ENCODE results near the gene MDM2. TPM values are rescaled to one million over a fixed set of nuclear protein-coding genes. Genes with fewer than 3 reads are reported as not detected.

MDM2 gene
- polyA plus RNA-seq, 1 of the 3 experiments (the other 2 are of a cell fraction) = 21.5 TPM

GRCh38 chr12:68768431-68768939 lies 39.5 kb upstream of the MDM2 start (continued):
- TF ChIP-seq RXRA (IDR thresholded peaks at IDR 0.05; ENCODE audit: borderline replicate concordance, low read depth) = no peak
- no peak for TF ChIP-seq TEAD4 (IDR thresholded peaks at IDR 0.05; ENCODE audit: borderline replicate concordance, insufficient read depth)
- no peak for TF ChIP-seq RFX5 (IDR thresholded peaks at IDR 0.05; ENCODE audit: low read length)

- Histone ChIP-seq H3K9me3 (no peaks in the 10 kb centered on the region), H3K9ac (no peak overlapping the region), H3K4me2 (no peak overlapping the region), H2AFZ (ENCODE audit: low read depth) (no peak overlapping the region), H3K27me3 (ENCODE audit: insufficient read depth) (no peaks in the 10 kb centered on the region), H3K4me3 (ENCODE audit: low read depth in 2 of 2, low read length in 1 of 2) (no peak overlapping the region), H3K9me2 (no peaks in the 10 kb centered on the region), H3K4me1 (ENCODE audit: control insufficient read depth in 1 of 2, insufficient read depth in 2 of 2, low read depth in 1 of 2, low read length in 1 of 2) (no peaks in the 10 kb centered on the region; a peak in 1 of 4 replicates), H3K79me2 (ENCODE audit: insufficient read depth) (no peaks in the 10 kb centered on the region), H4K20me1 (ENCODE audit: insufficient read depth) (no peaks in the 10 kb centered on the region), H3F3A (replicated peaks; ENCODE audit: insufficient read depth) (peaks cover 3% of the 10 kb centered on the region), H3K36me3 (replicated peaks in 1 of 2; ENCODE audit: control insufficient read depth in 1 of 2, insufficient read depth in 2 of 2, low read length in 1 of 2) (peaks cover 0 to 11% of the 10 kb centered on the region in 2 experiments), H3K27ac (ENCODE audit: low read depth in 2 of 2, low read length in 1 of 2) (no peak overlapping the region)
- ChIA-PET POLR2A (no interaction called here), CTCF (no interaction called here)
- no peak for TF ChIP-seq USF2 (IDR thresholded peaks at IDR 0.05; ENCODE audit: borderline replicate concordance, low read depth, low read length)
- TF ChIP-seq MEF2A (IDR thresholded peaks at IDR 0.05; ENCODE audit: borderline replicate concordance, low read depth) = no peak
- TF ChIP-seq CHD2 (IDR thresholded peaks at IDR 0.05; ENCODE audit: low read length, partially characterized antibody) = no peak
- no peak for TF ChIP-seq NRF1 (IDR thresholded peaks at IDR 0.05; ENCODE audit: low read depth, low read length)
- no peak for TF ChIP-seq POLR2AphosphoS5 (IDR thresholded peaks at IDR 0.05; ENCODE audit: low read depth, low read length)
- no peak for TF ChIP-seq IRF3 (IDR thresholded peaks at IDR 0.05; ENCODE audit: low read depth, low read length)
- no peak for TF ChIP-seq SIN3A (IDR thresholded peaks at IDR 0.05; ENCODE audit: borderline replicate concordance, low read depth, low read length)
- TF ChIP-seq FOXM1 (IDR thresholded peaks at IDR 0.05; ENCODE audit: low read depth) = no peak
- TF ChIP-seq FOXJ3 (CRISPR knock-in tag; IDR thresholded peaks at IDR 0.05) = no peak
- no peak for TF ChIP-seq ZBTB33 (IDR thresholded peaks at IDR 0.05; ENCODE audit: borderline replicate concordance, low read depth)
- TF ChIP-seq RFX5 (IDR thresholded peaks at IDR 0.05; ENCODE audit: low read length) = no peak
- TF ChIP-seq MXI1 (IDR thresholded peaks at IDR 0.05; ENCODE audit: low read depth, low read length) = no peak
- no peak for TF ChIP-seq TEAD4 (IDR thresholded peaks at IDR 0.05; ENCODE audit: borderline replicate concordance, insufficient read depth)
- TF ChIP-seq PBX3 (IDR thresholded peaks at IDR 0.05) = no peak
- TF ChIP-seq MAX (IDR thresholded peaks at IDR 0.05; ENCODE audit: low read depth) = no peak
- no peak for DNase-seq
- whole genome bisulfite sequencing (ENCODE audit: low lambda C conversion rate) = 93% methylated on average over 1 of the region's 1 CpG
These were observed 38.0 kb upstream of the MDM2 start for GRCh38 chr12:68769941-68770340.

All from SK-N-SH (cell line).